Sigmoid colon (tissue), 4 donors: ENCODE measurements around the gene TAT.

Source experiments
- EP300 ChIP-seq, 4 donors: sonication (generic); formaldehyde crosslinking; IDR thresholded peaks; one replicate each; pipeline ENCODE4 v1.6.1; 2017; ENCODE audit warnings: antibody characterized with exemption in 4 of 4
- POLR2A ChIP-seq, 2 donors: fragments of 450-650 bp; IDR thresholded peaks; one replicate each; pipeline ENCODE4 v1.6.1; 2016; ENCODE audit warnings: antibody characterized with exemption in 2 of 2, mild to moderate bottlenecking in 2 of 2, moderate library complexity in 2 of 2
- POLR2AphosphoS5 ChIP-seq, 4 donors: sonication (generic); formaldehyde crosslinking; IDR thresholded peaks; one replicate each; pipeline ENCODE4 v1.6.1; 2017; ENCODE audit warnings: antibody characterized with exemption in 4 of 4
- TF ChIP-seq, protein P1 (sequence below), 4 experiments: fragments of 450-650 bp in 3 of 4; fragments of 200-600 bp in 1 of 4; IDR thresholded peaks; one replicate each; pipeline ENCODE4 v1.5.1; 2016 to 2019; ENCODE audit warnings: antibody characterized with exemption in 4 of 4, mild to moderate bottlenecking in 3 of 4, moderate library complexity in 2 of 4

DNA sequence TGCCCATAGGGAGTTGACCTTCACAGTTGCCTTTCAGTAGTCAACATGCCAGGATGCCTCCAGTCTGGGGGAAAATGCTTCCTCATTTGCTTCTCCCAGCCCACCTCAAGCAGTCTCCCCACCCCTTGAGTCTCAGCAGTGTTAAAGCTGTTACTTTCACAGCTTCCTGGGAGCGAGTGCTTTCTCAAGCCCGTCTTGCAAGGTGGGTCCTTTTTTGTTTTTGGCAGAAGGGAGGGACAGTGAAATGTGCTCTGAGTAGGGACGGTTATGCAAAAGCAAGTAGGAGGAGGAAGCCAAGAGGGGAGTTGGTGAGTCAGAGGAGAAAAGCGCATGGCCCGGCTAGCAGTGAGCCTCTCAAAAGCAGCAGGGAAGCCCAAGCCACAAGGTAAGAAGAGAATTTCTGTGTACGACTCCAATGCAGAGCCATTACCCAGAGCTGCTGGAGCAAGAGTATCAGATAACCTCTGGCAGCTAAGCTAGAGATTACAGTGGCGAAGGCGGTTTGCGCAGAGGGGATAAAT is 50.7 kb downstream of the TAT start, which contains the start of gene CHST4:
- TF ChIP-seq, protein P1, sequence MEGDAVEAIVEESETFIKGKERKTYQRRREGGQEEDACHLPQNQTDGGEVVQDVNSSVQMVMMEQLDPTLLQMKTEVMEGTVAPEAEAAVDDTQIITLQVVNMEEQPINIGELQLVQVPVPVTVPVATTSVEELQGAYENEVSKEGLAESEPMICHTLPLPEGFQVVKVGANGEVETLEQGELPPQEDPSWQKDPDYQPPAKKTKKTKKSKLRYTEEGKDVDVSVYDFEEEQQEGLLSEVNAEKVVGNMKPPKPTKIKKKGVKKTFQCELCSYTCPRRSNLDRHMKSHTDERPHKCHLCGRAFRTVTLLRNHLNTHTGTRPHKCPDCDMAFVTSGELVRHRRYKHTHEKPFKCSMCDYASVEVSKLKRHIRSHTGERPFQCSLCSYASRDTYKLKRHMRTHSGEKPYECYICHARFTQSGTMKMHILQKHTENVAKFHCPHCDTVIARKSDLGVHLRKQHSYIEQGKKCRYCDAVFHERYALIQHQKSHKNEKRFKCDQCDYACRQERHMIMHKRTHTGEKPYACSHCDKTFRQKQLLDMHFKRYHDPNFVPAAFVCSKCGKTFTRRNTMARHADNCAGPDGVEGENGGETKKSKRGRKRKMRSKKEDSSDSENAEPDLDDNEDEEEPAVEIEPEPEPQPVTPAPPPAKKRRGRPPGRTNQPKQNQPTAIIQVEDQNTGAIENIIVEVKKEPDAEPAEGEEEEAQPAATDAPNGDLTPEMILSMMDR (IDR thresholded peaks at IDR 0.05): no peak
- TF ChIP-seq POLR2A (IDR thresholded peaks at IDR 0.05) (no peak), POLR2AphosphoS5 (IDR thresholded peaks at IDR 0.05) (no peak), EP300 (IDR thresholded peaks at IDR 0.05) (no peak)
